GM12801 (cell line): ENCODE data around the gene SCN1B.

Experiments used
- TF ChIP-seq, protein P1 (sequence below): IDR thresholded peaks from one replicate; pipeline ENCODE4 v1.5.1; 2011; ENCODE audit warnings: control low read depth; ENCODE audit not compliant: insufficient read length; ENCODE audit errors: extremely low read depth

Gene SCN1B

DNA sequence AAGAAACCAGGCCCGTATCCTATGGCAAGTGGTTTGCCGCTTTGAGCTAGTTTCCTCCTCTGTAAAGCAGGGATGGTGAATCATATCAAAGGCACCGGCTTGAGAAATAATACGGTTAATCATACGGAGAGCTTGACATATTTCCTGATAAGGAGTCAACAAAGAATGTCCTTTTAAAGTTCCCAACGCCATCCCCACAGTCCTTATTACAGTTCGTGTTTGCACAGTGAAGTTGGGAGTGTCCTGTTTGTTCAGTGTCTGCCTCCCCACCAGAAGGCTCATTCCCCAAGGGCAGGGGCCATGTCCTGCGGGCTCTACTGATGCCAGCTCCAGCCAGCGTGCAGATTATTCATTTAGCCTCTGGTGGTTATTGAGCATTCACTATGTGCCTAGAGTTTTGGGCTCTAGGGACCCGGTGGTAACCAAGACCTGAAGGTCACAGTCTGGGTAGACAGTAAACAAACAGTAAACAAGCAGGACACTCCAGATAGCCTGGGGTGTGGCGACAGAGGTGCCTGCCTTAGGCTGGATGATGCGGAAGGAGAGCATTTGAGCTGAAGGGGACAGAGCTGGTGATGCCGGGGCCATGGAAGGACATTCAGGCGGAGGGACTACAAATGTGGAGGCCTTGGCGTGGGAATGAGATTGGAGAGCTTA is 23.8 kb upstream of the SCN1B start:
- TF ChIP-seq, protein P1, sequence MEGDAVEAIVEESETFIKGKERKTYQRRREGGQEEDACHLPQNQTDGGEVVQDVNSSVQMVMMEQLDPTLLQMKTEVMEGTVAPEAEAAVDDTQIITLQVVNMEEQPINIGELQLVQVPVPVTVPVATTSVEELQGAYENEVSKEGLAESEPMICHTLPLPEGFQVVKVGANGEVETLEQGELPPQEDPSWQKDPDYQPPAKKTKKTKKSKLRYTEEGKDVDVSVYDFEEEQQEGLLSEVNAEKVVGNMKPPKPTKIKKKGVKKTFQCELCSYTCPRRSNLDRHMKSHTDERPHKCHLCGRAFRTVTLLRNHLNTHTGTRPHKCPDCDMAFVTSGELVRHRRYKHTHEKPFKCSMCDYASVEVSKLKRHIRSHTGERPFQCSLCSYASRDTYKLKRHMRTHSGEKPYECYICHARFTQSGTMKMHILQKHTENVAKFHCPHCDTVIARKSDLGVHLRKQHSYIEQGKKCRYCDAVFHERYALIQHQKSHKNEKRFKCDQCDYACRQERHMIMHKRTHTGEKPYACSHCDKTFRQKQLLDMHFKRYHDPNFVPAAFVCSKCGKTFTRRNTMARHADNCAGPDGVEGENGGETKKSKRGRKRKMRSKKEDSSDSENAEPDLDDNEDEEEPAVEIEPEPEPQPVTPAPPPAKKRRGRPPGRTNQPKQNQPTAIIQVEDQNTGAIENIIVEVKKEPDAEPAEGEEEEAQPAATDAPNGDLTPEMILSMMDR = no peak

DNA sequence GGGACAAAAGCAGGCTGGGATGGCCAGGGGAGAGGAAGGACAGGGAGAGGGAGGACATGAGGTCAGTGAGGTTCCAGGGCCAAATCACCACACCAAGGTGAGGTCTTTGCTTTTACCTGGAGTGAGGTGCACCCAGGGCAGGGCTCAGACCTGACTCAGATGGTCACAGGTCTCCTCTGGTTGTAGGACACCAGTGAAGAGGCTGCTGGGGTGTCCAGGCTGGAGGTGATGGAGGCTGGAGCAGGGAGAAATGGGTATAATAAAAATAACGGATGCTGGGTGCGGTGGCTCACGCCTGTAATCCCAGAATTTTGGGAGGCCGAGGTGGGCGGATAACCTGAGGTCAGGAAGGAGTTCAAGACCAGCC is 23.3 kb upstream of the SCN1B start:
- TF ChIP-seq, protein P1 = no peak

DNA sequence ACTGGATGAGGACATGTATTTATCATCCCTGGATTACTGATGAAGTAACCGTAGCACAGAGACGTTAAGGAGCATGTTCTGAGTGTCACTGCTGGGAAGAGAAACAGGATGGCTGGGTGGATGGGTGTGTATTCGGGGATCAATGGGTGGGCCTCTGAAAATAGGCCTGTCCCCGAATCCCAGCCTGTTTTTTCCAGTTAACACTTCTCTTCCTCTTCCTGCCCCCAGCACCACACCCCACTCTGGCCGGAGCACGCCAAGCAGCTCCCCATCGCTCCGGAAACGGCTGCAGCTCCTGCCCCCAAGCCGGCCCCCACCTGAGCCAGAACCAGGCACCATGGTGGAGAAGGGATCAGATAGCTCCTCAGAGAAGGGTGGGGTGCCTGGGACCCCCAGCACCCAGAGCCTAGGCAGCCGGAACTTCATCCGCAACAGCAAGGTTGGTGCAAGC is 21.4 kb upstream of the SCN1B start:
- TF ChIP-seq, protein P1 = no peak

DNA sequence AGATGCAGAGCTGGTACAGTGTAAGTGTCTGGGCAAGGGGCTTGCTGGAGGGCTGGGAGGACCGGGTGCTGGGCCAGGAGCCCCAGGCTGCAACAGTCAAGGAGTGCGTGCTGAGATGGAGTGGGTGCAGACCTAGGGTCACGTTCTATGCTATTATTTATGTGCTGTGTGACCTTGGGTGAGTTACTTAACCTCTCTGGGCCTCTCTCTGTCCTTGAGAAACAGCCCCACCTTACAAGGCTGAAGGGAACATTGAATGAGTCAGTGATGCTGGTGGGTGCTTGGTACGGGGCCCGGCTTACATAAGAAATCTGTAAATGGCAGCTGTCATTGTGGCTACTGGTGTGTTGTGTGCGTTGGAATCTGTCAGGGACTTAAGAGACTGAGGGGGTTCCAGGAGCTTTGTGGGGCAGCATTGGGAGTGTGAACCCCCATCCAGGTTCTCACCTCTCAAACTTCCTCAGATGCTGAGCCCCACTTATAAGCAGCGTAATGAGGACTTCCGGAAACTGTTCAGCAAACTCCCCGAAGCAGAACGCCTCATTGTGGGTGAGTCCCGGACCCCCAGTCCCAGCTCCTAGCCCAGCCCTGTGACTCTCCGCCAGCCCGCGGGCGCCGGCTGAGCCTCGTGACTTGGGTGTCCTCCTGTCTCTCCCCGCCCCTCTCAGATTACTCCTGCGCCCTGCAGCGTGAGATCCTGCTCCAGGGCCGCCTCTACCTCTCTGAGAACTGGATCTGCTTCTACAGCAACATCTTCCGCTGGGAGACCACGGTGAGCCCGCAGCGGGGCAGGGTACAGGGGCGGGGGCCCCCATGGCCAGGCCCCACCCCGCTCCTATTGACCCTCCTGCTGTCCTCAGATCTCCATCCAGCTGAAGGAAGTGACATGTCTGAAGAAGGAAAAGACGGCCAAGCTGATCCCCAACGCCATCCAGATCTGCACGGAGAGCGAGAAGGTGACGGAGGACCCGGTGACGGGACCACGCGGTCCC is 20.6 kb upstream of the SCN1B start:
- TF ChIP-seq, protein P1 = no peak

DNA sequence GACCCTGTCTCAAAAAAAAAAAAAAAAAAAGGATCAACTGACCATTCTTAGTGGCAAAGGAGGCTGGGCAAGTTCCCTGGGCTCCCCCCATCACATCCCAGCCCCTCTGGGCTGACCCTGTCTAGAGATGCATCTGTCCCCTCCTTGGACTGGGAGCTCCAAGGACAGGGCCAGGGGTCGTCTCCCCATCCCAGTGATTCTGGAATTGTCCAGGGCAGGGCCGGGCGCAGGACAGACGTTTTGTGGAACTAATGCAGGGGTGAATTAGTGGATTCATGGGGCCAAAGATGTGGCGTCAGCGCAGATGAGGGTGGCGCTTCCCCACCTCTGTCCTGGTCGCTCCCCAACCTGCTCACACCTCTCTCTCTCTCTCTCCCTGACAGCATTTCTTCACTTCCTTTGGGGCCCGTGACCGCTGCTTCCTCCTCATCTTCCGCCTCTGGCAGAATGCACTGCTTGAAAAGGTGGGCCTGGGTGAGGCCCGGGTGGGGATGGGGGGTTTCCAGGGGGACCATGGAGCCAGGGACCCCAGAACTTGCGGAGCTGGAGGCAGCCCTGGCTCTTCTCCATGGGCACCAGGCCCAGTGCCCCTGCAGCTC is 19.1 kb upstream of the SCN1B start:
- TF ChIP-seq, protein P1 = no peak

DNA sequence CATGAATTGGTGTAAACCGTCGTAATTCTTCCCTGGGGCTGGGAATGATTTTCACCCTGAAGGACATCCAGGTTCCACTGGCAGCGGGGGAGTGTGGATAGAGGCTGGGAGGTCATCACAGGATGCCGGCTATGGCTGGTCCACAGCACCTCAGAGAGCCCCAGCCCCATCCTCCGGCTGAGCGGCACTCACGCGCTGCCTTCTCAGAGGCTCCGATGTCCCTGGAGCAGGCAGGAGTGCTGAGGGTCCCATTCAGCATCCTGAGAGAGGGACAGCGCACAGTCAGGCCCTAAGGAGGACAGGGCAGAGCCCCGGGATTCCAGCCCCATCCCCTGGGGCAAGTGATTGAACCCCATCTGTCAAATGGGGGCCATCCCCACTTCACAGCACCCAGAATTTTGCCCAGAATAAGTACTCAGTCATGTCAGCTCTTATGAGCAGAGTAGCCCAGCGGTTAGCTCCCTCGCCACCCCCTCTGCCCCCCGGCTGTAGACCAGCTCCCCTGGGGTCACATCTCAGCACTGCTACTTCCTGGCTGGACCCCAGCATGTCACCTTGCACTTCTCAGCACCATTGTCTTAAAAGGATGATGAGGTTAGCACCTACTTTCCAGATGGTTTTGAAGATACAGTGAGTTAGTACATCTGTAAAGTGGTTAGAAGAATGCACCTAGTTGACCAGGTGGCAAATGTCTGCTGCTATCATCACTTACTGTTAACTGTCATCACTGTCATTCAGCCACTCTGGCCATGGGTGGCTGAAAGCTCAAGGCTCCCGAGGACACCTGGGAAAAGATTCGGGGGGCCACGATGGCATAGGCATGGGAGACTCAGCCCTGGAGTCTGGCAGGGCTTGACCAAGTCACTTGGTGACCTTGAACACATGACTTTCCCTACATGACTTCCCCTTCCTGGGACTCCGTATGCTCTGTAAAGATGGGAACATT is 18.3 kb upstream of the SCN1B start:
- TF ChIP-seq, protein P1 = no peak
